Right renal pelvis (tissue), 4 donors: ENCODE measurements around the gene ZSWIM5. TPM values are rescaled to one million over a fixed set of nuclear protein-coding genes. Genes with fewer than 3 reads are reported as not detected.
"Not testable (repeated sequence)": the region's sequence is repeated elsewhere in the genome, so short reads cannot be mapped to it uniquely, and the experiment has no call there.

Experiments
- DNase-seq, 4 donors: peaks; one replicate each; pipeline ENCODE4 v3.0.0-alpha.2; 2013; ENCODE audit warnings: low read depth in 4 of 4, low spot score in 3 of 4, missing footprints in 1 of 4
- polyA plus RNA-seq, 4 donors: library from polyadenylated mRNA; unstranded; fragments of 120-200 nt; gene quantifications; one replicate each; pipeline ENCODE4 v1.2.1, GENCODE V29; 2013; ENCODE audit not compliant: insufficient read length in 4 of 4

Gene ZSWIM5
- polyA plus RNA-seq, 4 donors: 6.5 to 7.6 (median 7.0) TPM

DNA sequence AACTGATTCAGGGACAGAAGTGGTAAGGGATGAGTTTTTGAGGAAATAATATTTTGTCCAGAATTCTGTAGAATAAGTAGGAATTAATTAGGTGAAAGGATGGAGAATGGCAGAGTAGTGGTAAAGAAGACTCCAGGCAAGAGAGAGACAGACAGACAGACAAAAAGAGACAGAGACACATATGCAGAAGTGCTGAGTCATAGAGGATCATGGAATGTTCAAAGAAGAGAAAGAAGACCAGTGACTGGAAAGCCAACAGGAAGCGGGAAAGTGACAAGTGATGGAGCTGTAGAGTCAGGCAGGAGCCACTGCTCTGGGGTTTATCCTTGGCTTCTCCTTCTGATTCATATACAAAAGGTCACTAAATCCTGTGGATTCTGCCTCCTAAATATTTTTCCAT is 108.5 kb downstream of the ZSWIM5 start:
- no peak for DNase-seq

- no peak for DNase-seq
These were observed 109.3 kb downstream of the ZSWIM5 start for GRCh38 chr1:45097079-45097478.

- DNase-seq: no peak
These were observed 111.0 kb downstream of the ZSWIM5 start for GRCh38 chr1:45095450-45095849.

DNA sequence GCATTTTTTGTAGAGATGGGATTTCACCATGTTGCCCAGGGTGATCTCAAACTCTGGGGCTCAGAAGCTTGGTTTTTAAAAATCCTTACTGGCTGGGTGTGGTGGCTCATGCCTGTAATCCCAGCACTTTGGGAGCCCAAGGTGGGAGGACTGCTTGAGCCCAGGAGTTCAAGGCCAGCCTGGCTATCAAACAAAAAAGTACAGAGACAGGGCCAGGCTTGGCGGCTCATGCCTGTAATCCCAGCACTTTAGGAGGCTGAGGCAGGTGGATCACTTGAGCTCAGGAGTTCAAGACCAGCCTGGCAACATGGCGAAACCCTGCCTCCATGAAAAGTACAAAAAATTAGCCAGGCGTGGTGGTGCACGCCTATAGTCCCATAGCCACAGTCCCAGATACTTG is 112.0 kb downstream of the ZSWIM5 start:
- DNase-seq: not testable (repeated sequence)

- peak in 1 of 4 donors; percentile 7 for DNase-seq
These were observed 113.1 kb downstream of the ZSWIM5 start for GRCh38 chr1:45093334-45093733.

GRCh38 chr1:45089711-45090110 is 116.7 kb downstream of the ZSWIM5 start:
- no peak for DNase-seq

DNA sequence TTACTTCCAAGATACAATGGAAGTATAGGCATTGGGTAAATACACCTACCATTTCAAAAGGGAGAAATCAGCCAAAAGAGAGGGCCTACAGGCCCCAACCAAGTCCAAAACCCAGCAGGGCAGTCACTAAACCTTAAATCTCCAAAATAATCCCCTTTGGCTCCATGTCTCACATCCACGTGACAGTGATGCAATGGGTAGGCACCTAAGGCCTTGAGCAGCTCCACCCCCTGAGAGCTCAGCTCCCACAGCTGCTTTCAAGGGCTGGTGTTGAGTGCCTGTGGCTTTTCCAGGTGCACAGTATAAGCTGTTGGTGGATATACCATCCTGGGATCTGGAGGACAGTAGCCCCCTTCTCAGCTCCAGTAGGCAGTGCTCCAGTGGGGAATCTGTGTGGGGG is 121.8 kb downstream of the ZSWIM5 start:
- DNase-seq: no peak

DNA sequence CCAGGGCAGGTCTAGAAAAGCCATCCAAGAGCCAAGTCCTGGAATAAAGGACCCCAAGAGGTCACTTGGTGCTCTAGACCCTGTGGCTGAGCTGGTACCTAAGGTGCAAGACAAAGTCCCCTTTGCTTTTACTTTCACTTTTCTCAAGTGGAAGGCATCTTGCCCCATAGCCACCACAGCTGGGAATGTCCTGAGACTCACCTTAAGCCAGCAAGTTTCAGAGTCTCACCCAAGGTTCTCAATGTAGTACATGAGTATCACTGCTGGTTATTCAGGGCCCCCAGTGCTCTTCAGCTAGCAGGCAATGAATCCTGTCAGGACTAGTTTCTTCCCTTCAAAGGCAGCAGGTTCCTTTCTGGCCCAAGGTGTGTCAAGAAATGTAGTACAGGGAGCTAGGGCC is 126.9 kb downstream of the ZSWIM5 start:
- no peak for DNase-seq

GRCh38 chr1:45076959-45077358 is 129.4 kb downstream of the ZSWIM5 start:
- DNase-seq: not testable (repeated sequence)

DNA sequence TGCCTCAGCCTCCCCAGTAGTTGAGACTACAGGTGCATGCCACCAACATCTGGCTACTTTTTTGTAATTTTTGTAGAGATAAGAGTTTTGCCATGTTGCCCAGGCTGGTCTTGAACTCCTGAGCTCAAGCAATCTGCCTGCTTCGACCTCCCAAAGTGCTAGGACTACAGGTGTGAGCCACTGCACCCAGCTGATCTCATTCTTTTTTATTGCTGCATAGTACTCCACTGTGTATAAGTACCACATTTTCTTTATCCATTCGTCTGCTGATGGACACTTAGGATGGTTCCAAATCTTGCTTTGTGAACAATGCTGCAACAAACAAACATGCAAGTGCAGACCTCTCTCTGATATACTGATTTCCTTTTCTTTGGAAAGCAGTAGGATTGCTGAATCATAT is 134.8 kb downstream of the ZSWIM5 start:
- no peak for DNase-seq

GRCh38 chr1:45067806-45068205 is 138.6 kb downstream of the ZSWIM5 start:
- no peak for DNase-seq

- DNase-seq: no peak
These were observed 141.3 kb downstream of the ZSWIM5 start for GRCh38 chr1:45065083-45065482.

DNA sequence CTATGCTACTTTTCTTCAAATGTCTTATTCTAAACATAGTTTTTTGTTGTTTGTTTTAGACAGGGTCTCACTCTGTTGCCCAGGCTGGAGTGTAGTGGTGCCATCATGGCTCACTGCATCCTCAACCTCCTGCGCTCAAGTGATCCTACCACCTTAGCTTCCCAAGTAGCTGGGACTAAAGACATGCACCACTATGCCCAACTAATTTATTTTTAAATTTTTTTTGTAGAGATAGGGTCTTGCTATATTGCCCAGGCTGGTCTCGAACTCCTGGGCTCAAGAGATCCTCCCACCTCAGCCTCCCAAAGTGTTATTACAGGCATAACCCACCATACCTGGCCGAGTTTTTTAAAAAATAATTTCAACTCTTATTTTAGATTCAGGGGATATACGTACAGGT is 143.9 kb downstream of the ZSWIM5 start:
- not testable (repeated sequence) for DNase-seq

DNA sequence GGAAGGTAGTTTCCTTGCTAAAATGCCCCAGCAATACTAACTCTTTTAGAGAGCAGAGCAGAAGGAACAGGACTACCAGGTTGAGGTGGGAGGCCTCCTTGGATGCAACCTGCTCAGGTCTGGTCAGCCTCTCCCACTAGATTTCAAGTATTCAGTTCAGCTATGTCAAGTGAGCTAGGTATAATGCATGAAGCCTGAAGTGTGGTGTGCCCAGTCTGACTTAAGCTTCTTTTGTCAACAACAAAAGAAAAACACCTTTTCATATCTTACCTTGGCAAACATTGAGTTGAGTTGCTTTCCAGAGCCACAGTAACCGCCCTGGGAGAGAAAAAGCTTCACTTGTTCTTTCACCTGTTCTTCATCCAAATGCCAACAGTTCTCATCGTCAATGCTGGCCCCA is 146.6 kb downstream of the ZSWIM5 start:
- DNase-seq: no peak

- DNase-seq: no peak
These were observed 148.9 kb downstream of the ZSWIM5 start for GRCh38 chr1:45057542-45057941.

- DNase-seq: no peak
These were observed 155.2 kb downstream of the ZSWIM5 start for GRCh38 chr1:45051005-45051772.

- DNase-seq: no peak
These were observed 159.4 kb downstream of the ZSWIM5 start for GRCh38 chr1:45047032-45047431.

- DNase-seq: no peak
These were observed 161.5 kb downstream of the ZSWIM5 start for GRCh38 chr1:45044916-45045315.

- no peak for DNase-seq
These were observed 163.3 kb downstream of the ZSWIM5 start for GRCh38 chr1:45043094-45043493.

- DNase-seq: no peak
These were observed 166.1 kb downstream of the ZSWIM5 start for GRCh38 chr1:45040297-45040696.

- DNase-seq: no peak
These were observed 167.6 kb downstream of the ZSWIM5 start for GRCh38 chr1:45038661-45039364.

DNA sequence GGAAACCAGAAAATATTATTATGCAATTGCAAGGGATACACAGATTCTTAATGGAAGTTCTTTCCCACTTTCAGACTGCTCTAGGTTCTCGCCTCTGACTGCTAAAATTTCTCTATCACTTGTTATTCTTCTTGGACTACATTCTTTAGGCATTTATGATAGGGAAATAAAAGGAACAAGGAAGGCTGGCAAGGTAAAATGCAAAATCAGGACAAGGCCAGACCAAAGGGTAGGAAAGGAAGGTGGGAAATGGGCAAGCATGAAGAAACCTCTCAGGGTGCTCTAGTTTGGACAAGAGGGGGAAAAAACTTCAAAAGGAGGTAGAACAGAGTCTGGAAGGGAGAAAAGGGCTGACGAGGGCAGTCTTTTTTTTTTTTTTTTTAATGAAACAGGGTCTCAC is 168.2 kb downstream of the ZSWIM5 start:
- no peak for DNase-seq
